Left lung (tissue), 10 donors: ENCODE data around the gene TMEM119. TPM values are rescaled to one million over a fixed set of nuclear protein-coding genes. Genes with fewer than 3 reads are reported as not detected.

Experiments used
- ATAC-seq: fragments of 200-7000 bp; cut with Tn5 transposase; one replicate; pipeline ENCODE4 v1.9.1; 2020; ENCODE audit warnings: moderate library complexity
- DNase-seq, 4 donors: peaks; one replicate each; pipeline ENCODE4 v3.0.0-alpha.2; 2013 to 2020
- H3K27ac ChIP-seq, 2 donors: fragments of 200-600 bp; sonication (generic) in 1 of 2; one replicate each; pipeline versions ENCODE4 v1.5.0 to v1.8.0; 2020 to 2021
- H3K27me3 ChIP-seq, 2 donors: fragments of 200-600 bp; sonication (generic) in 1 of 2; one replicate each; pipeline versions ENCODE4 v1.5.0 to v1.8.0; 2020 to 2021
- H3K36me3 ChIP-seq, 2 donors: fragments of 200-600 bp; sonication (generic) in 1 of 2; one replicate each; pipeline versions ENCODE4 v1.5.0 to v1.8.0; 2020 to 2021
- H3K4me1 ChIP-seq, 2 donors: fragments of 200-600 bp; one replicate each; pipeline ENCODE4 v1.8.0; 2021
- H3K4me3 ChIP-seq, 2 donors: fragments of 200-600 bp; sonication (generic) in 1 of 2; one replicate each; pipeline versions ENCODE4 v1.5.0 to v1.8.0; 2020 to 2021; ENCODE audit warnings: mild to moderate bottlenecking in 1 of 2
- H3K9me3 ChIP-seq, 2 donors: fragments of 200-600 bp; sonication (generic) in 1 of 2; one replicate each; pipeline versions ENCODE4 v1.5.0 to v1.8.0; 2020 to 2021
- intact Hi-C, 2 donors: fragments of 100-400 bp; cut with DNase I; formaldehyde crosslinking; loops; one replicate each; pipeline versions ENCODE4 v1.11.2 to v1.14.2; 2022
- polyA plus RNA-seq, 6 donors: library from polyadenylated mRNA; unstranded; fragments of 120-200 nt; gene quantifications; one replicate each; pipeline ENCODE4 v1.2.1, GENCODE V29; 2013; ENCODE audit not compliant: insufficient read length in 6 of 6
- total RNA-seq, 2 donors: library from RNA; stranded (reverse); fragmentation: NEBNext Ultra II Directional; extraction: Animal tissue kit (Norgen Biotek cat#: 25700); gene quantifications; one replicate each; pipeline ENCODE4 v1.2.1, GENCODE V29; 2021
- TF ChIP-seq, protein P1 (sequence below), 2 donors: fragments of 200-600 bp; sonication (generic) in 1 of 2; IDR thresholded peaks; one replicate each; pipeline versions ENCODE4 v1.5.0 to v1.8.0; 2021; ENCODE audit warnings: antibody characterized with exemption in 2 of 2
- donor health status: DM: no; HTN: yes; CAD: no.
- donor health status: DM: no; HTN: no; CAD: no.

The TMEM119 gene
- total and polyA plus RNA-seq, 8 donors = 34.0 to 90.9 (median 45.9) TPM

DNA sequence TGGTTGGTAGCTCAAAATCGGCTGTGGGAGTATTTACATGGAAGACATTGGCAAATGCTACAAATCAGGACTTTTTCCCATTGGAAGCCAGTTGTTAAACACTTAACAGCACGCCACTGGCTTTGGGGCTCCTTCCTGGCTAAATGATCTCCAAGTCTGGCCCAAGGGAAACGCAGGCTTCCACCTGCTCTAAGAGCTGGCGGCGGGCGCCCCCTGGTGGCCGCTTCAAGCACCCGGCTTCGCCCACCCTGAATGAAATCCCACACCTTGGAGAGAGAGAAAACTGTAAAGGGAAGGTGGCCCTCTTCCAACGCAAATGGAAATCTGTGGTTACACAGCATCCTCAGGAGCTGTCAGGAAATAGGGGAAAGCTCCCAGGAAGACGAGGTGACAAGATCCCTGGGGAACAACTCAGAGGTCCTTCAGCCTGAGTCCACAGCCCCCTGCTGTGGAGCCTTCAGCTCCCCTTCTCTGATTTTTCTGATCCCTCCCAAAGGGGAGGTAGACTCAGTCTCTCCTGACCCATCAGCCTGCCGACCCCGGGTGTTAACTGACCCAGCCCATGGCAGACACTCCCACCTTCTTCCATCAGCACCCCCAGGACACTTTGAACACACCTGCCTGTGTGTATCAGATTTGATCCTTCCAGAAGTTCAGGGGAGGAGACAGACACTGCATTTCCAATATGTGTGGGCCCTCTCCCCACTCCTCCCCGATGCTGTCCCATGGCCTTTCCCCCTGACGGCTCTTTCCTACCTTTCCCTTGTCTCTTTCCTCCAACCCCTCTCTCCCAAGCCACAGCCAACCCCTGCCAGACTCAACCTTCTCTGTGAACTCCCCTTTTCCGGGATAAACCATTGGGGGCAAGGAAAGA, 20.4 kb upstream of the TMEM119 start:
- Histone ChIP-seq H3K4me1 (peaks cover 19 to 79% of the 10 kb centered on the region in 2 donors), H3K27ac (peak overlapping the region in 1 of 2 donors; percentile 81), H3K9me3 (peaks cover 0 to 7% of the 10 kb centered on the region in 2 donors), H3K36me3 (peaks cover 0 to 22% of the 10 kb centered on the region in 2 donors), H3K27me3 (no peaks in the 10 kb centered on the region), H3K4me3 (no peak overlapping the region)
- DNase-seq = peak; percentile 72 to 96 (median 84)
- intact Hi-C loops = loop anchor here in 1 of 2 donors (5.0 kb wide), 1 partner anchor 51 kb away; no protein-coding TSS in a partner anchor
- ATAC-seq = peak; percentile 92
- TF ChIP-seq, protein P1, sequence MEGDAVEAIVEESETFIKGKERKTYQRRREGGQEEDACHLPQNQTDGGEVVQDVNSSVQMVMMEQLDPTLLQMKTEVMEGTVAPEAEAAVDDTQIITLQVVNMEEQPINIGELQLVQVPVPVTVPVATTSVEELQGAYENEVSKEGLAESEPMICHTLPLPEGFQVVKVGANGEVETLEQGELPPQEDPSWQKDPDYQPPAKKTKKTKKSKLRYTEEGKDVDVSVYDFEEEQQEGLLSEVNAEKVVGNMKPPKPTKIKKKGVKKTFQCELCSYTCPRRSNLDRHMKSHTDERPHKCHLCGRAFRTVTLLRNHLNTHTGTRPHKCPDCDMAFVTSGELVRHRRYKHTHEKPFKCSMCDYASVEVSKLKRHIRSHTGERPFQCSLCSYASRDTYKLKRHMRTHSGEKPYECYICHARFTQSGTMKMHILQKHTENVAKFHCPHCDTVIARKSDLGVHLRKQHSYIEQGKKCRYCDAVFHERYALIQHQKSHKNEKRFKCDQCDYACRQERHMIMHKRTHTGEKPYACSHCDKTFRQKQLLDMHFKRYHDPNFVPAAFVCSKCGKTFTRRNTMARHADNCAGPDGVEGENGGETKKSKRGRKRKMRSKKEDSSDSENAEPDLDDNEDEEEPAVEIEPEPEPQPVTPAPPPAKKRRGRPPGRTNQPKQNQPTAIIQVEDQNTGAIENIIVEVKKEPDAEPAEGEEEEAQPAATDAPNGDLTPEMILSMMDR (IDR thresholded peaks at IDR 0.05) = peak; percentile 97 to 99

DNA sequence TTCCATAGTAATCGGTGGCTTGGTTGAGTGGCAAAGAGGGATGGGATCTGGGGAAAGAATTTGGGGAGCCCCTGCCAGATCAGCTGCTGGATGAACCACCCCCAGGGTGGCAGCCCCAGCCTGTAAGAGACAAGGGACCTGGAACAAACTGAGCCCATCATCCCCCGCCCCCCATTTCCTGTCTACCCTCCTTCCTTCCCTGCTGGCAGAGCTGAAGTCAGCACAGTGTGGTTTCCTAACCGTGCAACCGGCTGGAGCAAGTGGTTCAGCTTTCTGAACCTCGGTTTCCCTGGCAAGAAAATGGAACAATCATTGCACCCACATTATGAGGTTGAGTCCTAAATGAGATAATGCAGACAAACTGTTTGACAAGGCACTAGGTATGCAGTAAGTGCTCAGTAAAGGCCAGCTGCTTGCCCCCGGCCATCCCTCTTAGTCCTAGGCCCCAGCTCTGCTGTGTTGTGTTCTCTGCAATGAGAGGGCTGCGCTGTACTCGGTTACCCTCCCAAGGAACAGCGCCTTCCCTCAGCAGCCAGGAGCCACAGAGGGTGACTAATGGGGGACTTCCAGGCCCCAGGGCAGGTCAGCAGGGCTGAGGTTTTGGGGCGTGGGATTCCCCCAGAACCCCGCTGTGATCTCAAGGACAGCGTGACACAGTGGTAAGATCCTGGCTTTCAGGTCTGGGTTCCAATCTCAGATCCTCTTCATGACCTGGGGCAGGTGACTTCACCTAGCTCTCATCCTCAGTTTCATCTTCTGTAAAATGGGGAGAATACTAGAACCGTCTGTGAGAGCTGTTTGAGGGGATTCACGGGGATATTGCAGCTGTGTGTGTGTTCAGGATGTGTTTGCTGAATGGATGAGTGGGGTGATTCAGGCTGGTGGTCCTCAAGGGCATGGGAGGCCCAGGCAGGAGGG, 19.3 kb upstream of the TMEM119 start:
- Histone ChIP-seq H3K4me3 (no peak overlapping the region), H3K36me3 (peaks cover 0 to 11% of the 10 kb centered on the region in 2 donors), H3K27me3 (no peaks in the 10 kb centered on the region), H3K27ac (peak overlapping the region; percentile 33 to 81), H3K9me3 (peaks cover 0 to 7% of the 10 kb centered on the region in 2 donors), H3K4me1 (peaks cover 18 to 79% of the 10 kb centered on the region in 2 donors)
- TF ChIP-seq, protein P1 (IDR thresholded peaks at IDR 0.05) = no peak
- ATAC-seq (peak; percentile 7), DNase-seq (peak in 2 of 4 donors; percentile 64 to 71)
- intact Hi-C loops = loop anchor here in 1 of 2 donors (5.0 kb wide), 1 partner anchor 50 kb away; no protein-coding TSS in a partner anchor

DNA sequence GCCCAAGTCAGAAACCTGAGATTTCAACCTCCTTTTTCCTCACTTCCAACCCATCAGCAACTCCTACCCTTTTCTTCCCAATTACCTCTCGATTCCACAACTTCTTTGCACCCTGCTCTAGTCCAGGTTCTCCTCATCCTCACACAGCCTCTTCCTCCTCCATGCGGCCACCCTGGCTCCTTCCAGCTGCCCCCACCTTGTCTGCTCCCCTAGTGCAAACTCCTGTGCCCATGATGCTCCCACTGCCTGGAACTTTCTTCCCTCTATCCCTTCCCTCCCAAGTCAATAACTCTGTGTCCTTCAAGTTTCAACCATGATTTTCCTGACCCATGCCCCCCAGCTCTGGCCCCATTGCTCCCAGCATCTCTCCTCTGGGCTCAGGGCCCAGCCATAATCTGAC, 18.5 kb upstream of the TMEM119 start:
- H3K4me3 ChIP-seq = no peak overlapping the region
- DNase-seq = peak in 1 of 4 donors; percentile 10
- ATAC-seq = no peak
- TF ChIP-seq, protein P1 (IDR thresholded peaks at IDR 0.05) = no peak
- peak overlapping the region in 1 of 2 donors; percentile 81 for H3K27ac ChIP-seq
- no peaks in the 10 kb centered on the region for H3K27me3 ChIP-seq
- intact Hi-C loops = loop anchor here in 1 of 2 donors (5.0 kb wide), 1 partner anchor 49 kb away; no protein-coding TSS in a partner anchor
- peaks cover 0 to 7% of the 10 kb centered on the region in 2 donors for H3K9me3 ChIP-seq
- H3K4me1 ChIP-seq = peaks cover 12 to 79% of the 10 kb centered on the region in 2 donors
- H3K36me3 ChIP-seq = peaks cover 0 to 3% of the 10 kb centered on the region in 2 donors

DNA sequence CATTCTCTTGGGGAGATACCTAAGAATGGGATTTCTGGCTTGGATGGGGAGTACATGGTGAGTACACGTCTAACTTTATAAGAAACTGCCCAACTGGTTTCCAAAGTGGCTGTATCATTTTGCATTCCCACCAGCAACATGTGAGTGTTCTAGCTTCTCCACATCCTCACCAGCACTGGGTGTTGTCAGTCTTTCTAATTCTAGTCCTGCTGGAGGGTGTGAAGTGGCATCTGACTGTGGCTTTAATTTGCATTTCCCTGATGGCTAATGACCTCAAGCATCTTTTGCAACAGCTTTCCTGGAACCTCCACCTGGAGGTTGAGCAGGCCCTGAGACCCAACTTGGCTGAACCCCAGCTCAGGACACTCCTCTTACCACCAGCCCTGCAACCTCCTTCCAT, 18.0 kb upstream of the TMEM119 start:
- Histone ChIP-seq H3K4me1 (peaks cover 12 to 75% of the 10 kb centered on the region in 2 donors), H3K4me3 (no peak overlapping the region), H3K27ac (peak overlapping the region in 1 of 2 donors; percentile 81), H3K36me3 (no peaks in the 10 kb centered on the region), H3K9me3 (peaks cover 0 to 7% of the 10 kb centered on the region in 2 donors), H3K27me3 (no peaks in the 10 kb centered on the region)
- intact Hi-C loops = loop anchor here in 1 of 2 donors (5.0 kb wide), 1 partner anchor 49 kb away; no protein-coding TSS in a partner anchor
- TF ChIP-seq, protein P1 (IDR thresholded peaks at IDR 0.05) = no peak
- ATAC-seq = no peak
- no peak for DNase-seq
